HG02852 (cell line): ENCODE results near the gene WDR77.

Experiments
- ATAC-seq: cut with Tn5 transposase; IDR thresholded peaks from one replicate; pipeline ENCODE4 v1.9.1; 2021; ENCODE audit warnings: mild to moderate bottlenecking, moderate library complexity; ENCODE audit not compliant: unreplicated experiment

The WDR77 gene

GRCh38 chr1:111441573-111442192, 7.4 kb downstream of the WDR77 start:
- ATAC-seq, result no peak

GRCh38 chr1:111439461-111440351, 9.3 kb downstream of the WDR77 start:
- no peak for ATAC-seq

GRCh38 chr1:111436726-111437125, 12.3 kb downstream of the WDR77 start:
- ATAC-seq, result no peak

- ATAC-seq, result no peak
These were observed 24.8 kb downstream of the WDR77 start for GRCh38 chr1:111424281-111424680.

- ATAC-seq, result no peak
These were observed 26.3 kb downstream of the WDR77 start for GRCh38 chr1:111422546-111423391.

- ATAC-seq, result no peak
These were observed 28.7 kb downstream of the WDR77 start for GRCh38 chr1:111420377-111420776.

- no peak for ATAC-seq
These were observed 30.0 kb downstream of the WDR77 start for GRCh38 chr1:111419037-111419436.

GRCh38 chr1:111417755-111418154, 31.3 kb downstream of the WDR77 start:
- no peak for ATAC-seq

GRCh38 chr1:111415461-111415860, 33.6 kb downstream of the WDR77 start:
- ATAC-seq, result no peak

GRCh38 chr1:111414756-111415155, 34.3 kb downstream of the WDR77 start:
- no peak for ATAC-seq

- ATAC-seq, result no peak
These were observed 36.2 kb downstream of the WDR77 start for GRCh38 chr1:111412839-111413238.

GRCh38 chr1:111407301-111407700, 41.8 kb downstream of the WDR77 start:
- ATAC-seq, result no peak

- ATAC-seq, result peak; percentile 99
These were observed 42.7 kb downstream of the WDR77 start for GRCh38 chr1:111406321-111406768.

GRCh38 chr1:111404588-111404987, 44.5 kb downstream of the WDR77 start:
- ATAC-seq, result no peak

- ATAC-seq, result no peak
These were observed 47.0 kb downstream of the WDR77 start for GRCh38 chr1:111402083-111402482.

GRCh38 chr1:111399792-111400610, 49.1 kb downstream of the WDR77 start:
- ATAC-seq, result no peak

- no peak for ATAC-seq
These were observed 56.6 kb downstream of the WDR77 start for GRCh38 chr1:111392460-111392945.

GRCh38 chr1:111392042-111392441, 57.0 kb downstream of the WDR77 start:
- ATAC-seq, result no peak
